IMR-90 (cell line): ENCODE results near the gene TMEM63C. TPM values are rescaled to one million over a fixed set of nuclear protein-coding genes. Genes with fewer than 3 reads are reported as not detected.

Source experiments
- ATAC-seq: fragments of 200-7000 bp; cut with Tn5 transposase; 2 replicates; pipeline ENCODE4 v1.9.1; 2020; ENCODE audit warnings: low read depth, mild to moderate bottlenecking, moderate library complexity
- BruUV-seq: library from RNA; stranded (reverse); fragments of 400-500 nt; replicated peaks from 2 replicates; lab custom pipeline; 2021; lab: Mats Ljungman, UMichigan
- CTCF ChIA-PET: fragments of 300-600 bp; formaldehyde crosslinking; extraction: SDS; loops from one replicate; lab custom pipeline; 2021; ENCODE audit warnings: antibody characterized with exemption; lab: Yijun Ruan, JAX
- POLR2A ChIA-PET: fragments of 300-600 bp; sonication (Branson Sonifier 250); formaldehyde crosslinking; loops from one replicate; lab custom pipeline; 2022; ENCODE audit warnings: antibody characterized with exemption; ENCODE audit not compliant: unreplicated experiment; lab: Charles Lee
- DNase-seq: peaks from one replicate; pipeline ENCODE4 v3.0.0; 2013
- H2AFZ ChIP-seq: replicated peaks from 2 replicates; pipeline ENCODE3; 2013; ENCODE audit warnings: low read length, mild to moderate bottlenecking; ENCODE audit not compliant: poor library complexity
- H2AK5ac ChIP-seq: 2 replicates; pipeline ENCODE4 v1.6.1; 2013; ENCODE audit warnings: low read depth, low read length, inconsistent platforms
- H2AK9ac ChIP-seq: replicated peaks from 2 replicates; pipeline ENCODE3; 2013; ENCODE audit warnings: mild to moderate bottlenecking, low read depth, low read length, moderate library complexity; ENCODE audit not compliant: poor library complexity
- H2BK120ac ChIP-seq: 2 replicates; pipeline ENCODE4 v1.6.1; 2013; ENCODE audit warnings: low read depth, low read length, inconsistent platforms
- H2BK15ac ChIP-seq: 3 replicates; pipeline ENCODE4 v1.6.1; 2013; ENCODE audit warnings: low read depth, low read length, inconsistent platforms
- H2BK20ac ChIP-seq: 2 replicates; pipeline ENCODE4 v1.6.1; 2013; ENCODE audit warnings: low read depth, mild to moderate bottlenecking, inconsistent platforms, low read length, moderate library complexity
- H2BK5ac ChIP-seq: 2 replicates; pipeline ENCODE4 v1.6.1; 2013; ENCODE audit warnings: mild to moderate bottlenecking, low read depth, low read length, inconsistent platforms; ENCODE audit not compliant: poor library complexity, severe bottlenecking
- H3K14ac ChIP-seq: replicated peaks from 2 replicates; pipeline ENCODE4 v1.6.1; 2013; ENCODE audit warnings: low read depth, low read length, inconsistent platforms
- H3K18ac ChIP-seq: 2 replicates; pipeline ENCODE4 v1.6.1; 2013; ENCODE audit warnings: low read depth, low read length, control low read depth
- H3K23ac ChIP-seq: 2 replicates; pipeline ENCODE4 v1.6.1; 2013; ENCODE audit warnings: low read depth, low read length, inconsistent platforms
- H3K27ac ChIP-seq: 2 replicates; pipeline ENCODE4 v1.5.1; 2013; ENCODE audit warnings: mild to moderate bottlenecking, control low read depth, low read length; ENCODE audit not compliant: insufficient read depth
- H3K27me3 ChIP-seq: 2 replicates; pipeline ENCODE4 v1.6.1; 2013; ENCODE audit warnings: low read length; ENCODE audit not compliant: control insufficient read depth, insufficient read depth
- H3K36me3 ChIP-seq: 2 replicates; pipeline ENCODE4 v1.6.1; 2013; ENCODE audit warnings: low read length, mixed read lengths; ENCODE audit not compliant: control insufficient read depth, insufficient read depth
- H3K4ac ChIP-seq: 2 replicates; pipeline ENCODE4 v1.6.1; 2013; ENCODE audit warnings: low read depth, low read length, inconsistent platforms
- H3K4me1 ChIP-seq: 2 replicates; pipeline ENCODE4 v1.6.1; 2013; ENCODE audit warnings: low read length, mixed read lengths; ENCODE audit not compliant: control insufficient read depth, insufficient read depth
- H3K4me2 ChIP-seq: 2 replicates; pipeline ENCODE4 v1.6.1; 2013; ENCODE audit warnings: low read depth, mild to moderate bottlenecking, control low read depth, low read length, moderate library complexity
- H3K4me3 ChIP-seq: 2 replicates; pipeline ENCODE4 v1.5.1; 2013; ENCODE audit warnings: low read depth, mild to moderate bottlenecking, control low read depth, low read length, moderate library complexity; ENCODE audit not compliant: insufficient read depth
- H3K56ac ChIP-seq: 2 replicates; pipeline ENCODE4 v1.6.1; 2013; ENCODE audit warnings: low read length, inconsistent platforms; ENCODE audit not compliant: insufficient read depth; ENCODE audit errors: extremely low read depth
- H3K79me1 ChIP-seq, 2 experiments: 2 replicates each; pipeline ENCODE4 v1.6.1; 2013; ENCODE audit warnings: low read length in 2 of 2, inconsistent platforms in 1 of 2, low read depth in 1 of 2
- H3K9ac ChIP-seq: 2 replicates; pipeline ENCODE4 v1.6.1; 2013; ENCODE audit warnings: low read depth, low read length, control low read depth
- H3K9me1 ChIP-seq: 2 replicates; pipeline ENCODE4 v1.6.1; 2013; ENCODE audit warnings: low read length, inconsistent platforms; ENCODE audit not compliant: insufficient read depth
- H3K9me3 ChIP-seq: 2 replicates; pipeline ENCODE4 v1.6.1; 2013; ENCODE audit warnings: low read length; ENCODE audit not compliant: control insufficient read depth, insufficient read depth
- H4K20me1 ChIP-seq: 2 replicates; pipeline ENCODE4 v1.6.1; 2013; ENCODE audit warnings: low read length, inconsistent platforms; ENCODE audit not compliant: insufficient read depth
- H4K5ac ChIP-seq: 2 replicates; pipeline ENCODE4 v1.6.1; 2013; ENCODE audit warnings: mild to moderate bottlenecking, low read depth, low read length, control low read depth
- H4K8ac ChIP-seq, 2 experiments: 2 replicates each; pipeline ENCODE4 v1.6.1; 2013; ENCODE audit warnings: low read depth in 2 of 2, low read length in 2 of 2, control low read depth in 1 of 2, inconsistent platforms in 1 of 2
- H4K91ac ChIP-seq: 2 replicates; pipeline ENCODE4 v1.6.1; 2013; ENCODE audit warnings: low read depth, low read length, inconsistent platforms; ENCODE audit not compliant: insufficient read depth
- BHLHE40 ChIP-seq: fragments of 150-350 bp; IDR thresholded peaks from 2 replicates; pipeline ENCODE4 v1.6.1; 2016; ENCODE audit warnings: mild to moderate bottlenecking, low read depth, low read length
- CEBPB ChIP-seq: IDR thresholded peaks from 2 replicates; pipeline ENCODE4 v1.6.1; 2012; ENCODE audit warnings: low read depth, low read length, improper control_type of control experiment
- CTCF ChIP-seq: conservative IDR thresholded peaks from 2 replicates; pipeline ENCODE4 v1.5.1; 2012; ENCODE audit warnings: mild to moderate bottlenecking, low read depth, low read length, improper control_type of control experiment
- FOS ChIP-seq: fragments of 150-350 bp; IDR thresholded peaks from 2 replicates; pipeline ENCODE4 v1.6.1; 2016; ENCODE audit warnings: low read depth, low read length
- MAFK ChIP-seq: IDR thresholded peaks from 2 replicates; pipeline ENCODE4 v1.6.1; 2012; ENCODE audit warnings: low read depth, low read length, improper control_type of control experiment
- MAZ ChIP-seq: IDR thresholded peaks from 2 replicates; pipeline ENCODE4 v1.6.1; 2012; ENCODE audit warnings: low read depth, mild to moderate bottlenecking, low read length, improper control_type of control experiment, moderate library complexity, borderline replicate concordance
- MXI1 ChIP-seq: IDR thresholded peaks from 2 replicates; pipeline ENCODE4 v1.6.1; 2012; ENCODE audit warnings: low read depth, mild to moderate bottlenecking, low read length, moderate library complexity, borderline replicate concordance
- POLR2A ChIP-seq: IDR thresholded peaks from 2 replicates; pipeline ENCODE4 v1.6.1; 2012; ENCODE audit warnings: mild to moderate bottlenecking, low read depth, low read length
- RAD21 ChIP-seq: IDR thresholded peaks from 2 replicates; pipeline ENCODE4 v1.6.1; 2012; ENCODE audit warnings: low read length, improper control_type of control experiment
- RCOR1 ChIP-seq: IDR thresholded peaks from 2 replicates; pipeline ENCODE4 v1.6.1; 2012; ENCODE audit warnings: mild to moderate bottlenecking, low read length, improper control_type of control experiment; ENCODE audit not compliant: insufficient replicate concordance
- RFX5 ChIP-seq: IDR thresholded peaks from 2 replicates; pipeline ENCODE4 v1.8.0; 2012; ENCODE audit warnings: low read depth, mild to moderate bottlenecking, low read length, moderate library complexity
- USF2 ChIP-seq: fragments of 150-350 bp; IDR thresholded peaks from 2 replicates; pipeline ENCODE4 v1.6.1; 2017; ENCODE audit warnings: mild to moderate bottlenecking, antibody characterized with exemption, low read length, low read depth
- WGBS, 2 experiments: methylation state at CpG; one replicate each; pipeline versions ENCODE4 v1.1.5 to v1.1.7; 2013; ENCODE audit warnings: missing lambda C conversion rate in 2 of 2; ENCODE audit not compliant: insufficient read length in 1 of 2; ENCODE audit errors: extremely low coverage in 2 of 2; 5-methylcytosine and 5-hydroxymethylcytosine counted together
- dilution Hi-C: fragments of 300-500 bp; cut with HindIII; formaldehyde crosslinking; loops from one replicate; pipeline ENCODE4 v1.14.3; 2018; ENCODE audit warnings: low sequenced_read_pairs; ENCODE audit not compliant: unreplicated experiment
- in situ Hi-C: fragments of 300-500 bp; cut with MboI; formaldehyde crosslinking; loops from 3 replicates; pipeline ENCODE4 v1.14.3; 2019; ENCODE audit warnings: low sequenced_read_pairs, inconsistent platforms, mixed read lengths
- intact Hi-C: fragments of 100-400 bp; cut with micrococcal nuclease; formaldehyde crosslinking; loops from 2 replicates; pipeline ENCODE4 v1.10.0; 2022
- polyA plus RNA-seq, 3 experiments: library from polyadenylated mRNA; depleted of rRNA; stranded (reverse); fragments of >200 nt; gene quantifications; 2 replicates each; pipeline ENCODE4 v1.2.3, GENCODE V29; 2012; ENCODE audit warnings: low replicate concordance in 1 of 3
- total RNA-seq: library from RNA; depleted of rRNA; stranded (reverse); fragments of >200 nt; gene quantifications from 2 replicates; pipeline ENCODE4 v1.2.3, GENCODE V29; 2012

Gene TMEM63C
- total and polyA plus RNA-seq, 2 of the 4 experiments (the other 2 are of a cell fraction), result under 0.01 TPM; not detected in 1

GRCh38 chr14:77139022-77139421 lies 42.6 kb upstream of the TMEM63C start:
- in situ Hi-C loops, result no loop called here

More at GRCh38 chr14:77139022-77139421, 42.6 kb upstream of the TMEM63C start:
- intact Hi-C loops (no loop called here), dilution Hi-C loops (no loop called here)
- Histone ChIP-seq H4K20me1 (no peaks in the 10 kb centered on the region), H3K4me3 (no peak overlapping the region), H4K91ac (no peak overlapping the region), H3K4ac (no peak overlapping the region), H2BK20ac (no peak overlapping the region), H3K14ac (no peak overlapping the region), H3K18ac (no peak overlapping the region), H3K36me3 (no peaks in the 10 kb centered on the region), H3K9ac (no peak overlapping the region), H3K79me1 (no peaks in the 10 kb centered on the region), H2BK5ac (no peak overlapping the region), H3K23ac (no peak overlapping the region), H3K4me2 (no peak overlapping the region), H3K56ac (no peak overlapping the region), H2BK15ac (no peak overlapping the region), H3K27ac (no peak overlapping the region), H3K9me3 (no peaks in the 10 kb centered on the region), H2AK5ac (no peak overlapping the region), H3K9me1 (no peaks in the 10 kb centered on the region), H3K27me3 (peaks cover 68% of the 10 kb centered on the region), H4K8ac (no peak overlapping the region), H2AK9ac (no peak overlapping the region), H3K4me1 (no peaks in the 10 kb centered on the region; the same call in 1 of the 2 replicates), H2BK120ac (no peak overlapping the region), H2AFZ (peak overlapping the region; percentile 68), H4K5ac (no peak overlapping the region)
- DNase-seq, result no peak
- ATAC-seq, result no peak
- 70% methylated on average over 11 of the region's 15 CpGs; no CpG with 5 or more reads in 1 of the 2 experiments for WGBS, 2 experiments
- TF ChIP-seq RAD21, result no peak
- no peak for TF ChIP-seq RCOR1
- no peak for TF ChIP-seq CTCF
- no peak for TF ChIP-seq MXI1
- no peak for TF ChIP-seq BHLHE40
- TF ChIP-seq RFX5, result no peak
- no peak for TF ChIP-seq POLR2A
- TF ChIP-seq MAFK, result no peak
- no peak for TF ChIP-seq CEBPB
- TF ChIP-seq FOS, result no peak
- TF ChIP-seq MAZ, result no peak
- TF ChIP-seq USF2, result no peak
- BruUV-seq, result no TSS peak
- POLR2A ChIA-PET, result no interaction called here
- CTCF ChIA-PET, result no interaction called here
